GM18858 (cell line): ENCODE data around the gene MT1E.
"Not testable (repeated sequence)": the region's sequence is repeated elsewhere in the genome, so short reads cannot be mapped to it uniquely, and the experiment has no call there.

Source experiments
- ATAC-seq: cut with Tn5 transposase; IDR thresholded peaks from one replicate; pipeline ENCODE4 v1.9.1; 2021; ENCODE audit not compliant: unreplicated experiment

MT1E gene

GRCh38 chr16:56606476-56607108 lies 19.0 kb upstream of the MT1E start:
- ATAC-seq, result no peak

- ATAC-seq, result no peak
These were observed 18.4 kb upstream of the MT1E start for GRCh38 chr16:56607109-56607618.

- no peak for ATAC-seq
These were observed 17.9 kb upstream of the MT1E start for GRCh38 chr16:56607675-56608042.

- ATAC-seq, result peak; percentile 75
These were observed 17.3 kb upstream of the MT1E start, which contains the start of gene MT2A for GRCh38 chr16:56608043-56608875. Gene MT2A, plus strand, starts transcription at chr16:56608584. Its CDS starts 72 bp downstream, at chr16:56608656.

- no peak for ATAC-seq
These were observed 16.6 kb upstream of the MT1E start for GRCh38 chr16:56608876-56609462.

- peak; percentile 39 for ATAC-seq
These were observed 16.1 kb upstream of the MT1E start for GRCh38 chr16:56609463-56609921.

GRCh38 chr16:56610017-56610608 lies 15.5 kb upstream of the MT1E start:
- ATAC-seq, result no peak

GRCh38 chr16:56610609-56611111 lies 14.9 kb upstream of the MT1E start:
- no peak for ATAC-seq

GRCh38 chr16:56611281-56611833 lies 14.2 kb upstream of the MT1E start:
- ATAC-seq, result no peak

GRCh38 chr16:56613706-56614105 lies 11.9 kb upstream of the MT1E start:
- ATAC-seq, result no peak

GRCh38 chr16:56614549-56614991 lies 11.0 kb upstream of the MT1E start:
- no peak for ATAC-seq

- ATAC-seq, result no peak
These were observed 10.2 kb upstream of the MT1E start for GRCh38 chr16:56615353-56615752.

- no peak for ATAC-seq
These were observed 8.9 kb upstream of the MT1E start for GRCh38 chr16:56616608-56617211.

GRCh38 chr16:56617212-56618085 lies 8.1 kb upstream of the MT1E start:
- no peak for ATAC-seq

GRCh38 chr16:56618138-56618537 lies 7.4 kb upstream of the MT1E start:
- ATAC-seq, result no peak

- ATAC-seq, result no peak
These were observed 5.2 kb upstream of the MT1E start for GRCh38 chr16:56620339-56620897.

- ATAC-seq, result not testable (repeated sequence)
These were observed 3.7 kb upstream of the MT1E start for GRCh38 chr16:56621665-56622445.

- not testable (repeated sequence) for ATAC-seq
These were observed 2.4 kb upstream of the MT1E start for GRCh38 chr16:56623184-56623583.
